ENCODE measurements around the gene IL22RA2.

IL22RA2 gene

DNA sequence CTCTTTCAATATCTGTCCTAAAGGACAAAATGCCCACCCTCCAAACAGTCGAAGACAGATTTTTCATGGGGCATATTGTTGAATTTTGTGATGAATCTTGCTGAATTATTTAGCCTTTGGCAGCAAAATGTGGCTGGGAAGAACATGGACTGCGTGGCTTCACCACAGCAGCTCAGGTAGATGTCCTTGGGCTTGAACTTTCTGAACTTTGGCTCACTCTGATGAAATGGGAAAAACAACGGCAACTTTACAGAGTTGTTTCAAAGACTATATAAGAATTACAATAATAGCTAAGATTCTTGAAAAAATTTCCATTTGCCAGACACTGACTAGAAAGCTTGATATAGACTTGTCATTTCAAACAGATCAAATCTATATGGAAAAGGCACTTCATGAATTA is 75.9 kb downstream of the IL22RA2 start:
- DNase-seq (ENCODE audit: extremely low read depth in 1 of 2, low read depth in 1 of 2), result no peak

DNA sequence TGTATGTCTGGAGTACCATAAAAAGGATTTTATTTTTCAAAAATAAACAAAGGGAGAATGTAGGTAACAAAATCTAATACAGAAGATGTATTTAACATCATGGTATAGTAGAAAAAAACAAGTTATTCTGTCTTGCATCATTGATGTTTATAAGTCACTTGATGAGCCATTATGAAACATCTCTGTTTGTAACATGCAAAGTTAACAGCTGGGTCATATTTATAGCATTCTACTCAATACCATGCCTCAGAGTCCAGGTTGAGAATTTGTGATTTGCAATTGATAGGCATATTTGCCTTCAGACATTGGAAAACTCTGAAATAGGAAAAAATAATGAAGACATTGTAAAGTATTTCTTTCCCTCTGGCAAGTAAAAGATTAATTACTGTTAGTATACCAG is 76.4 kb downstream of the IL22RA2 start:
- DNase-seq (ENCODE audit: extremely low read depth in 1 of 2, low read depth in 1 of 2), result no peak

DNA sequence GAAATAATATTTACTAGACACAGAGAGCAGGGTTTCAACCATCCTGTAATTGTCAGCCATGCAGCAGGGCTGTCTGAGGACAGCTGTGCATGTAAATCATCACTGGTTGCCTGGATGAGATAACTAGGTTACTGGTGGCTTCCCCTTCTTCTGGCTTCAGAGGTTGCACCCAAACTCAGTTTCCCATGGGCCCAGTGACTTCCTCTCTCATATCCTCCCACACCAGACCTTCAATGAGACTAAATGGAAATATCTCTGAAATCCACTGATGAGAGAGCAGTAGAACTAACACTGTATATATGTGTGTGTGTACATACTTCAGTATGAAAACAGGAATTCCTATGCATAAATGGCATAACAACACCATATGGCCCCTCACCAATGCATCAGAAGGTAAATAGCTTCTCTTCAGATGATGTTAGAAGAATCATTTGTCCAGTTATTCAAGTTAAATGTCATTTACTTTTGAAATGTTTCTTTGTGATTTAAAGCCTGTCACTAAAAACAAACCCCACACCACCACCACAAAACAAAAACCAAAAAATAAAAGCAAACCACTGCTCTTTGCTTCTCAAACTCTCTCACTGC is 77.7 kb downstream of the IL22RA2 start:
- DNase-seq (ENCODE audit: extremely low read depth in 1 of 2, low read depth in 1 of 2), result no peak

DNA sequence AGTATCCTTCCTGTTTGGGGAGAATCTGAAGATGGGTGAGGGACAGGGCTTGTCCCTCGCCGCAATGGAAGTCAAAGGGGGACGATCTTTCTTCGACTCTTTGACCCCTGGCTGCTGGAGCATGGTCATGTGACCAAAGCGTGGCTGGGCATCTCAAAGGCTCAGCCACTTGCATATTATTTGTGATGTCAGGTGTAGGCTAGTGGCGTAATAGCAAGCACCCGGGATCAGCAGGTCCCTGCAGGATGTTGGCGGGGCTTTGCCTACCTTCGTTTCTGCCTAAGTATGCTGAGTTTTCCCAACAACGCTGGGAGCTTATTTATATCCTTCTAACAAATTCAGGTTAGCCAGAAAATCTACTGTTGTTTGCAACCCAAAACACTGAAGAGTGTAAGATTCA is 78.4 kb downstream of the IL22RA2 start:
- DNase-seq (ENCODE audit: extremely low read depth in 1 of 2, low read depth in 1 of 2), result no peak

DNA sequence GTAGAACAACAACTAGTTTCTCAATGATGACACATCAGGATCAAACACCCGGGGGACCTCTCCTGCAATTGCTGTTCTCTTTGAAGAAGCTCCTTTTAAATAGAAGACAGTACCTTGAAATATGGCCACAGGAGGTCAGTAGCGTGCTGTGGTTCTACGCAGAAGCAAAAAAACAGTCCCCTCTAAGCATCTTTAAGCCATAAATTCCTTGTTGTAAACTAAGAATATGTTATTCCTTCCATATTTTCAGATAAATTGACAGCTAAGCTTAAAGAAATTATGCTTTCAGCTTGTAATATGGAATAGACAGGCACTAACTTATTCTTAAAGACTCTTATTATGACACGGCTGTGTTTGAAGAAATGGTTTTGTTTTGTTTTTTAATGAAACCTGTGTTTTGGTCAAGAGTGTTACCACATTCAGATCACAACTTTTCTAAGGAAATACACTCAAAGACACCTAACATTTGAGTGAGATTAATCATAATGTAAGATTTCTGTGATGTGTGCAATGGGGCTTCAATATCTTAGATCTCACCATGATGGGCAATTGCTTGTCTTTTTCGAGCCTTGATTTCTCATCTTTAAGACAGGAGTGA is 78.9 kb downstream of the IL22RA2 start:
- peak in 1 of 2 donors; percentile 28 for DNase-seq (ENCODE audit: extremely low read depth in 1 of 2, low read depth in 1 of 2)
